ENCODE measurements around the gene TMPRSS11A.

The TMPRSS11A gene

GRCh38 chr4:67933755-67934154 lies 29.5 kb downstream of the TMPRSS11A start:
- TF ChIP-seq CTCF (IDR thresholded peaks at IDR 0.05; ENCODE audit: low read depth, low read length), result no peak
- peak in 1 of 2 donors; percentile 27 for DNase-seq (ENCODE audit: low read depth in 2 of 2)
- H3K4me3 ChIP-seq (replicated peaks in 1 of 2; ENCODE audit: low read depth in 2 of 2, low read length in 2 of 2), result no peak overlapping the region

GRCh38 chr4:67933038-67933437 lies 30.3 kb downstream of the TMPRSS11A start:
- TF ChIP-seq CTCF (IDR thresholded peaks at IDR 0.05; ENCODE audit: low read depth, low read length), result no peak
- no peak for DNase-seq (ENCODE audit: low read depth in 2 of 2)
- no peak overlapping the region for H3K4me3 ChIP-seq (replicated peaks in 1 of 2; ENCODE audit: low read depth in 2 of 2, low read length in 2 of 2)

GRCh38 chr4:67931256-67931655 lies 32.0 kb downstream of the TMPRSS11A start:
- no peak for DNase-seq (ENCODE audit: low read depth in 2 of 2)
- no peak for TF ChIP-seq CTCF (IDR thresholded peaks at IDR 0.05; ENCODE audit: low read depth, low read length)

GRCh38 chr4:67929426-67929825 lies 33.9 kb downstream of the TMPRSS11A start:
- H3K4me3 ChIP-seq (replicated peaks in 1 of 2; ENCODE audit: low read depth in 2 of 2, low read length in 2 of 2), result no peak overlapping the region
- no peak for TF ChIP-seq CTCF (IDR thresholded peaks at IDR 0.05; ENCODE audit: low read depth, low read length)
- DNase-seq (ENCODE audit: low read depth in 2 of 2), result peak in 1 of 2 donors; percentile 43

More at GRCh38 chr4:67931256-67931655, 32.0 kb downstream of the TMPRSS11A start:
- H3K4me3 ChIP-seq (replicated peaks in 1 of 2; ENCODE audit: low read depth in 2 of 2, low read length in 2 of 2), result no peak overlapping the region

- DNase-seq (ENCODE audit: low read depth in 2 of 2), result no peak
- no peak overlapping the region for H3K4me3 ChIP-seq (replicated peaks in 1 of 2; ENCODE audit: low read depth in 2 of 2, low read length in 2 of 2)
- no peak for TF ChIP-seq CTCF (IDR thresholded peaks at IDR 0.05; ENCODE audit: low read depth, low read length)
These were observed 34.7 kb downstream of the TMPRSS11A start for GRCh38 chr4:67928546-67928945.

GRCh38 chr4:67927251-67927650 lies 36.0 kb downstream of the TMPRSS11A start:
- no peak for TF ChIP-seq CTCF (IDR thresholded peaks at IDR 0.05; ENCODE audit: low read depth, low read length)

GRCh38 chr4:67926485-67926884 lies 36.8 kb downstream of the TMPRSS11A start:
- DNase-seq (ENCODE audit: low read depth in 2 of 2), result no peak
- no peak overlapping the region for H3K4me3 ChIP-seq (replicated peaks in 1 of 2; ENCODE audit: low read depth in 2 of 2, low read length in 2 of 2)
- TF ChIP-seq CTCF (IDR thresholded peaks at IDR 0.05; ENCODE audit: low read depth, low read length), result no peak

More at GRCh38 chr4:67927251-67927650, 36.0 kb downstream of the TMPRSS11A start:
- H3K4me3 ChIP-seq (replicated peaks in 1 of 2; ENCODE audit: low read depth in 2 of 2, low read length in 2 of 2), result no peak overlapping the region
- DNase-seq (ENCODE audit: low read depth in 2 of 2), result no peak
